Smooth muscle cell (in vitro differentiated cells): ENCODE measurements around the gene NMNAT2. TPM values are rescaled to one million over a fixed set of nuclear protein-coding genes. Genes with fewer than 3 reads are reported as not detected.
A peak's percentile ranks its signal among the peaks of the same experiment; 100 is the strongest.

Experiments used
- DNase-seq: peaks from one replicate; lab custom pipeline; 2025; ENCODE audit not compliant: unreplicated experiment; lab: John Stamatoyannopoulos, UW
- H2AFZ ChIP-seq: fragments of 200-600 bp; sonication (generic); 2 replicates; pipeline ENCODE4 v1.6.0; 2016; ENCODE audit warnings: antibody characterized with exemption, low read depth, mild to moderate bottlenecking
- H3F3A ChIP-seq: fragments of 200-600 bp; sonication (generic); 2 replicates; pipeline ENCODE4 v1.6.0; 2017; ENCODE audit warnings: antibody characterized with exemption, low read depth
- H3K27ac ChIP-seq: fragments of 200-600 bp; sonication (generic); 2 replicates; pipeline ENCODE4 v1.5.1; 2016; ENCODE audit warnings: low read depth, mild to moderate bottlenecking
- H3K27me3 ChIP-seq: fragments of 200-600 bp; sonication (generic); 2 replicates; pipeline ENCODE4 v1.6.1; 2016; ENCODE audit warnings: low read depth, mild to moderate bottlenecking
- H3K36me3 ChIP-seq: fragments of 200-600 bp; sonication (generic); 2 replicates; pipeline ENCODE4 v1.5.1; 2016; ENCODE audit warnings: low read depth
- H3K4me1 ChIP-seq: fragments of 200-600 bp; sonication (generic); 2 replicates; pipeline ENCODE4 v1.5.1; 2016; ENCODE audit warnings: low read depth
- H3K4me2 ChIP-seq: fragments of 200-600 bp; sonication (generic); 2 replicates; pipeline ENCODE4 v1.6.0; 2016; ENCODE audit warnings: mild to moderate bottlenecking
- H3K4me3 ChIP-seq: fragments of 200-600 bp; sonication (generic); 2 replicates; pipeline ENCODE4 v1.5.1; 2016; ENCODE audit warnings: mild to moderate bottlenecking
- H3K79me2 ChIP-seq: fragments of 200-600 bp; sonication (generic); 2 replicates; pipeline ENCODE4 v1.6.0; 2016; ENCODE audit warnings: low read depth, mild to moderate bottlenecking
- H3K9ac ChIP-seq: fragments of 200-600 bp; sonication (generic); 2 replicates; pipeline ENCODE4 v1.6.0; 2016; ENCODE audit warnings: low read depth
- H3K9me3 ChIP-seq: fragments of 200-600 bp; sonication (generic); replicated peaks from 2 replicates; pipeline ENCODE4 v1.5.1; 2016; ENCODE audit warnings: low read depth
- H4K20me1 ChIP-seq: fragments of 200-600 bp; sonication (generic); 2 replicates; pipeline ENCODE4 v1.6.0; 2016; ENCODE audit warnings: low read depth
- CTCF ChIP-seq: fragments of 200-600 bp; sonication (generic); IDR thresholded peaks from 2 replicates; pipeline ENCODE4 v1.5.1; 2017; ENCODE audit warnings: borderline replicate concordance, mild to moderate bottlenecking, antibody characterized with exemption; ENCODE audit not compliant: insufficient read depth, poor library complexity, severe bottlenecking
- WGBS: methylation state at CpG from one replicate; pipeline ENCODE4 v1.1.7; 2016; ENCODE audit warnings: low lambda C conversion rate; 5-methylcytosine and 5-hydroxymethylcytosine counted together
- polyA plus RNA-seq: library from polyadenylated mRNA; unstranded; fragments of >200 nt; fragmentation: Nextera tagmentation; extraction: Ambion mirVana; gene quantifications from 2 replicates; pipeline ENCODE4 v1.2.1, GENCODE V29; 2016
- total RNA-seq: library from RNA; depleted of rRNA; stranded (reverse); fragments of >200 nt; gene quantifications from 2 replicates; pipeline ENCODE4 v1.2.3, GENCODE V29; 2014

NMNAT2 gene
- total and polyA plus RNA-seq, 2 experiments from 2014 or later = 0.22 to 0.43 TPM

GRCh38 chr1:183339556-183340167, 78.5 kb downstream of the NMNAT2 start:
- Histone ChIP-seq H3K4me3 (no peak overlapping the region), H3K4me2 (no peak overlapping the region), H4K20me1 (no peaks in the 10 kb centered on the region), H3K36me3 (no peaks in the 10 kb centered on the region), H3K27me3 (no peaks in the 10 kb centered on the region), H3K9ac (no peak overlapping the region), H3K4me1 (no peaks in the 10 kb centered on the region), H3K9me3 (no peaks in the 10 kb centered on the region), H3F3A (no peaks in the 10 kb centered on the region), H3K79me2 (no peaks in the 10 kb centered on the region), H2AFZ (no peak overlapping the region), H3K27ac (no peak overlapping the region)
- WGBS = 73% methylated on average over 4 of the region's 4 CpGs
- no peak for DNase-seq
- no peak for TF ChIP-seq CTCF

- no peak for TF ChIP-seq CTCF
- Histone ChIP-seq H3K9me3 (no peaks in the 10 kb centered on the region), H4K20me1 (no peaks in the 10 kb centered on the region), H3K4me2 (peak overlapping the region; percentile 53), H3F3A (no peaks in the 10 kb centered on the region), H3K9ac (no peak overlapping the region), H3K4me3 (no peak overlapping the region), H3K27ac (no peak overlapping the region), H3K27me3 (no peaks in the 10 kb centered on the region), H3K79me2 (no peaks in the 10 kb centered on the region), H3K4me1 (peaks cover 23% of the 10 kb centered on the region), H2AFZ (no peak overlapping the region), H3K36me3 (no peaks in the 10 kb centered on the region)
- DNase-seq = no peak
- 37% methylated on average over 10 of the region's 10 CpGs for WGBS
These were observed 87.0 kb downstream of the NMNAT2 start for GRCh38 chr1:183331091-183331742.

- Histone ChIP-seq H3K4me1 (peaks cover 23% of the 10 kb centered on the region), H3K4me3 (no peak overlapping the region), H3F3A (no peaks in the 10 kb centered on the region), H2AFZ (no peak overlapping the region), H3K36me3 (no peaks in the 10 kb centered on the region), H3K27ac (no peak overlapping the region), H3K4me2 (no peak overlapping the region), H3K9me3 (no peaks in the 10 kb centered on the region), H3K9ac (no peak overlapping the region), H3K79me2 (no peaks in the 10 kb centered on the region), H3K27me3 (no peaks in the 10 kb centered on the region), H4K20me1 (no peaks in the 10 kb centered on the region)
- no peak for TF ChIP-seq CTCF
- WGBS = 67% methylated on average over 4 of the region's 4 CpGs
- no peak for DNase-seq
These were observed 87.8 kb downstream of the NMNAT2 start for GRCh38 chr1:183330335-183330734.

GRCh38 chr1:183328371-183328770, 89.8 kb downstream of the NMNAT2 start:
- Histone ChIP-seq H2AFZ (no peak overlapping the region), H3K9ac (no peak overlapping the region), H3K9me3 (no peaks in the 10 kb centered on the region), H3K4me1 (peaks cover 20% of the 10 kb centered on the region), H3F3A (no peaks in the 10 kb centered on the region), H3K4me2 (no peak overlapping the region), H3K4me3 (no peak overlapping the region), H3K27me3 (no peaks in the 10 kb centered on the region), H3K27ac (no peak overlapping the region), H3K79me2 (no peaks in the 10 kb centered on the region), H3K36me3 (no peaks in the 10 kb centered on the region), H4K20me1 (no peaks in the 10 kb centered on the region)
- no peak for TF ChIP-seq CTCF
- DNase-seq = no peak
- WGBS = 93% methylated on average over 1 of the region's 1 CpG
